ENCODE results near the gene TBX2. TPM values are rescaled to one million over a fixed set of nuclear protein-coding genes. Genes with fewer than 3 reads are reported as not detected.

The TBX2 gene
- total RNA-seq, 4 donors from 2014 or later, result 19.0 to 33.6 (median 22.8) TPM

DNA sequence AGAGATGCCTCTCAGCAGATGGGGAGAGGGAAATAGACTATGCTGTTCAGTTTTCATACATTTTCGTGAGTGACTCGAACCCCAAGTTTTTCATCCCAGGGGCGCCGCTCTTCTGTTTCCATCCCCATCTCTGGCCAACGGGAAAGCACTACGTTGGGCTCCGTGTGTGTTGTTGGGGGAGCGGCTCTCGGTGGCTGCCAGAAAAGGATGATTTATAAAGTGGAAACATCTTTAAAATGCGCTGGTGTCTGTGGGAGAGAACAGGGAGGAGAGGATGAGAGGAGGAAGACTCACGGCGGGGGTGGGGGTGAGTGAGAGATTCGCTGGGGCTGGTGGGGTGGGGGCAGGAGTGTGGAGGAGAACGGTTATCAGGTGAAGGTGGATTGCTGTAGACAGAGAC, 58.4 kb downstream of the TBX2 start:
- TF ChIP-seq POLR2AphosphoS5 (IDR thresholded peaks at IDR 0.05) (no peak), EP300 (IDR thresholded peaks at IDR 0.05) (no peak), POLR2A (IDR thresholded peaks at IDR 0.05) (no peak)
- TF ChIP-seq, protein P1, sequence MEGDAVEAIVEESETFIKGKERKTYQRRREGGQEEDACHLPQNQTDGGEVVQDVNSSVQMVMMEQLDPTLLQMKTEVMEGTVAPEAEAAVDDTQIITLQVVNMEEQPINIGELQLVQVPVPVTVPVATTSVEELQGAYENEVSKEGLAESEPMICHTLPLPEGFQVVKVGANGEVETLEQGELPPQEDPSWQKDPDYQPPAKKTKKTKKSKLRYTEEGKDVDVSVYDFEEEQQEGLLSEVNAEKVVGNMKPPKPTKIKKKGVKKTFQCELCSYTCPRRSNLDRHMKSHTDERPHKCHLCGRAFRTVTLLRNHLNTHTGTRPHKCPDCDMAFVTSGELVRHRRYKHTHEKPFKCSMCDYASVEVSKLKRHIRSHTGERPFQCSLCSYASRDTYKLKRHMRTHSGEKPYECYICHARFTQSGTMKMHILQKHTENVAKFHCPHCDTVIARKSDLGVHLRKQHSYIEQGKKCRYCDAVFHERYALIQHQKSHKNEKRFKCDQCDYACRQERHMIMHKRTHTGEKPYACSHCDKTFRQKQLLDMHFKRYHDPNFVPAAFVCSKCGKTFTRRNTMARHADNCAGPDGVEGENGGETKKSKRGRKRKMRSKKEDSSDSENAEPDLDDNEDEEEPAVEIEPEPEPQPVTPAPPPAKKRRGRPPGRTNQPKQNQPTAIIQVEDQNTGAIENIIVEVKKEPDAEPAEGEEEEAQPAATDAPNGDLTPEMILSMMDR (IDR thresholded peaks at IDR 0.05), result no peak
- H3K27ac ChIP-seq, result no peak overlapping the region
- peak overlapping the region in 1 of 2 donors; percentile 34 for H3K4me3 ChIP-seq
- peaks cover 93% of the 10 kb centered on the region for H3K27me3 ChIP-seq
- no peaks in the 10 kb centered on the region for H3K36me3 ChIP-seq
- WGBS, 2 donors (ENCODE audit: low coverage in 1 of 2), result 13 to 55% methylated on average over 3 to 5 of the region's 14 CpGs
- H3K4me1 ChIP-seq, result peaks cover 0 to 30% (median 0%) of the 10 kb centered on the region in 3 donors
- ATAC-seq, result no peak
- H3K9me3 ChIP-seq, result no peaks in the 10 kb centered on the region

DNA sequence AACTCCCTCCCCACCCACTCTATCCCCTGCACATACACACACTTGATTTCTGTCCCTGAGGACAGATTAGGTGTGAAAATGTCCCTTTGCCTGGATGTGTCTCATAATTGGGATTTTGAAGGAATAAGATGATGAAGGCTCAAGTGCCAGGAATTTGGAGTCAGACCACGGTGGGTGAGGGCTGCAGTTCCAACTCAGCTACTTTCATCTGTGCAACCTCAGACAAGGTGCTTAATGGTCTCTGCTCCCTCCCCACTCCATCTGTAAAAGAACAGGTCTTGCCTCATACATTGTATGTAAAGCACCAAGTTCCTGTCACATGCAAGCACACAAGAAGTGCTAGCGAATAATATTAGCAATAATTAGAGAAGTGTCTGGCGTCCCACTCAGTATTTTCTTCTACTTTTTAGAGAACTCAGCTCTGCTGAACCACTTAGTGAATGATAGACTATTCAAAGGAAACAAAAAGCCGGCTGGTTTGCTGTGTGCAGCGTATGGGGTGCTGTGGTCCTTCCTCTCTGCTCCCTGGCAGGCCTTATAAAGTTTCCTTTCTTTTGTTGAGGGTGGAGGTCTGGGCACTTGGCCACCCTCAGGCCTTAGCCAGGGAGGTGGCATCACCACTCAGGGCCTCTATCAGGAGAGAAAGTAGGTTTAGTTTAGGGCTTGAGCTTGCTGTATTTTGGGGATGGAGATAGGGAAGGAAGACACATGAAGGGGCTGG, 58.9 kb downstream of the TBX2 start:
- TF ChIP-seq, protein P1 (IDR thresholded peaks at IDR 0.05), result no peak
- TF ChIP-seq POLR2A (IDR thresholded peaks at IDR 0.05) (no peak), POLR2AphosphoS5 (IDR thresholded peaks at IDR 0.05) (no peak), EP300 (IDR thresholded peaks at IDR 0.05) (no peak)
- H3K27ac ChIP-seq, result no peak overlapping the region
- 49 to 71% methylated on average over 4 to 5 of the region's 5 CpGs for WGBS, 2 donors (ENCODE audit: low coverage in 1 of 2)
- H3K36me3 ChIP-seq, result no peaks in the 10 kb centered on the region
- peaks cover 0 to 30% (median 0%) of the 10 kb centered on the region in 3 donors for H3K4me1 ChIP-seq
- no peak for ATAC-seq
- no peaks in the 10 kb centered on the region for H3K9me3 ChIP-seq
- no peak overlapping the region for H3K4me3 ChIP-seq
- H3K27me3 ChIP-seq, result peaks cover 99% of the 10 kb centered on the region

Other genes starting within 250 kb of the TBX2 start
- gene TBX4, start 52.6 kb downstream of the TBX2 start, total RNA-seq, result under 1 TPM in 1 of 4 donors, not detected in 3; 0.27 TPM
- gene NACA2, start 191.4 kb downstream of the TBX2 start, total RNA-seq, result not detected